Activated CD4-positive, alpha-beta memory T cell treated with anti-CD3 and anti-CD28 coated beads, Interleukin-2, amount 10 ng/mL, durations not matched to agents 7 days and 5 days (primary cell): ENCODE results near the gene SFMBT2. TPM values are rescaled to one million over a fixed set of nuclear protein-coding genes. Genes with fewer than 3 reads are reported as not detected.
"Not testable (repeated sequence)": the region's sequence is repeated elsewhere in the genome, so short reads cannot be mapped to it uniquely, and the experiment has no call there.

ENCODE experiments used
- CTCF ChIA-PET: fragments of 350-600 bp; sonication (Branson Sonifier 250); formaldehyde crosslinking; loops from one replicate; lab custom pipeline; 2021; ENCODE audit warnings: antibody characterized with exemption, inconsistent platforms; lab: Charles Lee
- POLR2A ChIA-PET: fragments of 350-600 bp; sonication (Branson Sonifier 250); formaldehyde crosslinking; loops from one replicate; lab custom pipeline; 2021; ENCODE audit warnings: antibody characterized with exemption; lab: Charles Lee
- DNase-seq: peaks from one replicate; pipeline ENCODE4 v3.0.0-alpha.2; 2020
- H3K27ac Mint-ChIP-seq: one replicate; pipeline ENCODE4 v1.8.0; 2021; ENCODE audit warnings: mild to moderate bottlenecking, mixed read lengths
- H3K27me3 Mint-ChIP-seq: one replicate; pipeline ENCODE4 v1.8.0; 2021; ENCODE audit warnings: mixed read lengths
- H3K36me3 Mint-ChIP-seq: one replicate; pipeline ENCODE4 v1.8.0; 2021; ENCODE audit warnings: low read depth, mixed read lengths
- H3K4me1 Mint-ChIP-seq: one replicate; pipeline ENCODE4 v1.8.0; 2021; ENCODE audit warnings: mixed read lengths
- H3K4me3 Mint-ChIP-seq: one replicate; pipeline ENCODE4 v1.8.0; 2021; ENCODE audit warnings: mild to moderate bottlenecking, mixed read lengths
- H3K9me3 Mint-ChIP-seq: one replicate; pipeline ENCODE4 v1.8.0; 2021; ENCODE audit warnings: mixed read lengths
- total RNA-seq, 2 experiments: library from RNA; stranded (reverse); gene quantifications; one replicate each; pipeline ENCODE4 v1.2.3, GENCODE V29; 2021

SFMBT2 gene
- total RNA-seq, 2 experiments from 2014 or later, result 25.8 to 27.0 TPM

DNA sequence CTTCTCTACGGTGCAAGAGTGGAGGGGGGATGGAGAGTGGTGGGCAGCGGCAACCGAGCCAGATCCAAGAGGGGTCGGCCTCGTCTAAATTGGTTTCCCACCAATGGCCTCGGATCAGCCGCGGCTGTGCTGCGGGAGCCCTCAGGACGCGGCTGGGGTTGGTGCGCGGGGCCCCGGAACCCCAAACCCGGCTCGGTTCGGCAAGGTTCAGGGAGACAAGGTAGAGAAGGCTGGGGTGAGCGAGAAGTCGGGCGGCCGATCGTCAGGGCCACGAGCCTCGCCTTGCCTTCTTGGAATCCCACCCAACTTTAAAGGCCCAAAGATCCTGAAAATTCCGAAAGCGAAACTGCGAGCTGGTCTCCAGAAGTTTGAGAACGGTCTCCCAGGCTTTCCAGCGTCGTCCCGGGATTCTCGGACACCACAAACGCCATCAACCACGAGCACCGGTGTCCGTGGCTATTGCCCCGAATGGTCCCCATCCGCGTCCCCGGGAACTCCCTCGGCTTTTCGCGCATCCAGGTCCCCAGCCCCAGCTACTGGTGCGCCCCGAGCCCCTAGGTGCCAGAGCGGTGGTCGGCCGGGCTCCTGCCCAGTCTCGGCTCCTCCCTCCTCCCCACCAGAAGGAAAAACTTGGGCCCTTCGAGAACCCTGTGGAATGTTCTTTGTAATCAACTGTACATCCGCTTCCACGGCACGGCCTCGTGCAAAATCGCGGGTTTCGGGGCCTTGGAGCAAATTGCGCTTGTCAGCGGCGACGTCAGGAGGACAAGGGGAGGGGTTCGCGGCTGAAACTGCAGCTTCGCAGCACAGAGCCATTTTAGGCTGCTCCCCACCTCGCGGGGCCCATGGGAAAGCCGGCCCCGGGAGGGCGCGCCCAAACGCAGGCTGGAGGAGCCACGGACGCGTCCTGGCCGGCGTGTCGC lies 3.2 kb downstream of the SFMBT2 start:
- CTCF ChIA-PET, result interaction anchor here (0.6 to 5.8 kb wide), 6 partner anchors 118 to 489 kb away, joined by 3 to 65 read pairs (median 4); no protein-coding TSS in a partner anchor
- DNase-seq, result peak; percentile 42

DNA sequence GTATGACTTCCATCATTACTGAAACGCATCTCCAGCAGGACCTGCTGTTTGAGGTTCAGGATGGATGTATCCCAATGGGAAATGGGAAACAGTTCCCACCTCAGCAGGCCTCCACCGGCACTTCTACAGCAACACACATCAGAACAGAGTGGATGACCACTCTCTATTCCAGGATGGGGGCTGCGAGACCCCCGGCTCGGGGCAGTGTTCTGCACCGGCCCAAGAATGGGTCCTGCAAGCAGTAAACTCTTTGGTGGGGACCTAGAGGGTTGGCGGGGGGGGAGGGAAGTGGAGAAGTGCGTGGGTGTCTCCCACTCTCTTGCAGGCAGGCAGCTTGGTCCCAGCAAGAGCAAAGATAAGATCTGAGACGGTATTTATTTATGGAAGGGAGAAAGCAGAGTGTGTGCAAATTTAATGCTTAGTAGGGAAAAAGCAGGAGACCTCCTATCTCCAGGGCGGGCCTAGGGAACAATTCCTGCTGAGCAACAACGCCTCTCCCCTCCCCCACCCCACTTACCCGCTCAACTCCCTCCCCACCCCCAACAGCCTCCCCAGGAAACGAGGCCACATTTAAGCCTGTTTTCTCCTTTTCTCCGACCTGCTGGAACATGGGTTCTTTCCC lies 4.0 kb downstream of the SFMBT2 start:
- no peak overlapping the region for H3K27ac Mint-ChIP-seq
- H3K27me3 Mint-ChIP-seq, result peaks cover 9% of the 10 kb centered on the region
- no peak overlapping the region for H3K4me3 Mint-ChIP-seq
- ChIA-PET POLR2A (interaction anchor here (5.2 kb wide), 1 partner anchor 480 kb away, joined by 25 read pairs; no protein-coding TSS in a partner anchor), CTCF (no interaction called here)
- no peak for DNase-seq
- peaks cover 34% of the 10 kb centered on the region for H3K36me3 Mint-ChIP-seq
- H3K9me3 Mint-ChIP-seq, result no peaks in the 10 kb centered on the region
- peaks cover 44% of the 10 kb centered on the region for H3K4me1 Mint-ChIP-seq

More for the DNA sequence above, 3.2 kb downstream of the SFMBT2 start:
- Mint-ChIP-seq H3K27me3 (peaks cover 17% of the 10 kb centered on the region), H3K9me3 (no peaks in the 10 kb centered on the region), H3K4me3 (peak overlapping the region; percentile 57), H3K36me3 (peaks cover 27% of the 10 kb centered on the region), H3K27ac (no peak overlapping the region), H3K4me1 (peaks cover 52% of the 10 kb centered on the region)
- POLR2A ChIA-PET, result interaction anchor here (2.1 to 5.2 kb wide), 3 partner anchors 138 to 480 kb away, joined by 8 to 25 read pairs (median 13); no protein-coding TSS in a partner anchor

DNA sequence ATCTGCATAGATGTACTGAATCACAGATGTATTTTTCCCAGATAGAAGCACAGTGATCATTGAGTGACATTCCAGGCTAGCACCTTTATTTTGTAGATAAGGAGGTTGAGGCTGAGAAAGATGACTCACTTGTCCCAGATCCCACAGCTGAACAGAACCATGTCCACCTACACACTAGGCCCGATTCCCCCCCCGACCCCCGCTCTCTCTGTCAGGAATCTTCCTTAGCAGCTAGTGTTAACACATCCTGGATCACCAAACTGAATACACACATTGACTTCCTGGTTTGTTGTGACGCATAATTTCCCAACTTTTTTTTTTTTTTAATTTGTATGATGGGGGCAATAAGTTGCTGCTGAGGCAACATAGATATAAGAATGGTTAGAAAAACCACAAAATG lies 5.2 kb downstream of the SFMBT2 start:
- Mint-ChIP-seq H3K27ac (no peak overlapping the region), H3K36me3 (peaks cover 38% of the 10 kb centered on the region), H3K4me3 (no peak overlapping the region), H3K27me3 (peaks cover 3% of the 10 kb centered on the region), H3K4me1 (peaks cover 41% of the 10 kb centered on the region), H3K9me3 (no peaks in the 10 kb centered on the region)
- CTCF ChIA-PET, result no interaction called here
- no peak for DNase-seq
- POLR2A ChIA-PET, result no interaction called here

DNA sequence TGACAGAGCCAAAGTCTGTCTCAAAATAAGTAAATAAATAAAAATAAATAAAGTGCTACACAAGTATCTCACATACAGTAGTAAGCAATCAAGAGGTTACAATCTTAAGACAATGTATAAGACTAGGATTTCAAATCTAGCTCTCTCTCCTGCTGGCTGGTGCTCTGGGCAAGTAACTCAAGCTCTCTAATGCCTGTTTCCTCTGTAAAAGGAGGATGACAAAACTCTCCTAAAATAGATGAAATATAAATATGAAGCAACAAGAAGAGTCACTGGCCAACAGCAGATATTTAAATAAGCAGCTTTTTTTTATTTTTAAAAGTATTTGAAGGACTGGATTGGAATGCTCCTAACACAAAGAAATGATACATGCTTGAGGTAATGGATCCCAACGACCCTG lies 7.2 kb downstream of the SFMBT2 start:
- no peak overlapping the region for H3K4me3 Mint-ChIP-seq
- peaks cover 45% of the 10 kb centered on the region for H3K36me3 Mint-ChIP-seq
- ChIA-PET POLR2A (interaction anchor here (1.3 kb wide), 1 partner anchor 16 kb away, joined by 3 read pairs; no protein-coding TSS in a partner anchor), CTCF (no interaction called here)
- DNase-seq, result no peak
- peaks cover under 1% of the 10 kb centered on the region for H3K27me3 Mint-ChIP-seq
- H3K27ac Mint-ChIP-seq, result no peak overlapping the region
- H3K4me1 Mint-ChIP-seq, result peaks cover 34% of the 10 kb centered on the region
- no peaks in the 10 kb centered on the region for H3K9me3 Mint-ChIP-seq

DNA sequence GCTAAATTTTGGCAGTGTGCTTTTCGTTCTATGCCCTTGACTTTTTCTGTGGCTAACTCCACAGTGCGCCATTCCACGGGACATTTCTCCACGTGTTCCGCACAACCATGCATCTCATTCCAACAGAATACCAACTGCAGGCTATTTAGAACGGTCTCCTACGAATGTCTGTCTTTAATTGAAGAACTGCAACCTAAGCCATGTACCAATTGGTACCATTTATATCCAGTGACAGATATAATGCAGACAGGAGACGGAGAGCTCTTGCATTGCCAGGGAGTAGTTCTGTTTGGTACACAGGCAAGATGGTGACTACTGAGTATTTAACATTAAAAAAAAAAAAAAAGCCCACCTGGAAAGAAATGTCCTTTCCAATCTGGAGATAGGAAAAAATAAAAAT lies 9.1 kb downstream of the SFMBT2 start:
- H3K9me3 Mint-ChIP-seq, result no peaks in the 10 kb centered on the region
- ChIA-PET CTCF (no interaction called here), POLR2A (no interaction called here)
- DNase-seq, result no peak
- H3K4me3 Mint-ChIP-seq, result no peak overlapping the region
- peaks cover 33% of the 10 kb centered on the region for H3K4me1 Mint-ChIP-seq
- no peaks in the 10 kb centered on the region for H3K27me3 Mint-ChIP-seq
- H3K27ac Mint-ChIP-seq, result no peak overlapping the region
- peaks cover 44% of the 10 kb centered on the region for H3K36me3 Mint-ChIP-seq

DNA sequence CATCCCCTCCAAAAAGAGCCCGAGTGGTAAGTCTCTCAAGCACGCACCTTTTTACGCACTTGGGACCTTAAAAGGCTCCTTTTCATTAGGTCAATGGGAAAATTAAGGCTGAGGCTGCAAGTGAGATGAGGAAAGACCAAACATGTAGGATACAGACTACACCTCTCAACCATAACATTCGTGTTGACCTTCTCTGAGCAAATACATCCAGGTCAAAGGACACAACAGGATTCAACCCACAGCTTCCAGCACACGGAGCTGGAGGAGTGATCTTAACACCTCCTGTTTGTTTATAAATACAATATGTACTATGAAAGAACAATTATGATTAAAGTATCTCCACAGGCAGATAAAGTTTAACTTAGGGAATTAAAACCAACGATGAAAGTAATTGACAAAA lies 9.7 kb downstream of the SFMBT2 start:
- DNase-seq, result no peak
- peaks cover 27% of the 10 kb centered on the region for H3K4me1 Mint-ChIP-seq
- H3K27me3 Mint-ChIP-seq, result no peaks in the 10 kb centered on the region
- ChIA-PET POLR2A (no interaction called here), CTCF (interaction anchor here (0.7 kb wide), 1 partner anchor 266 kb away, joined by 3 read pairs; no protein-coding TSS in a partner anchor)
- peaks cover 48% of the 10 kb centered on the region for H3K36me3 Mint-ChIP-seq
- H3K27ac Mint-ChIP-seq, result no peak overlapping the region
- H3K9me3 Mint-ChIP-seq, result no peaks in the 10 kb centered on the region
- no peak overlapping the region for H3K4me3 Mint-ChIP-seq

DNA sequence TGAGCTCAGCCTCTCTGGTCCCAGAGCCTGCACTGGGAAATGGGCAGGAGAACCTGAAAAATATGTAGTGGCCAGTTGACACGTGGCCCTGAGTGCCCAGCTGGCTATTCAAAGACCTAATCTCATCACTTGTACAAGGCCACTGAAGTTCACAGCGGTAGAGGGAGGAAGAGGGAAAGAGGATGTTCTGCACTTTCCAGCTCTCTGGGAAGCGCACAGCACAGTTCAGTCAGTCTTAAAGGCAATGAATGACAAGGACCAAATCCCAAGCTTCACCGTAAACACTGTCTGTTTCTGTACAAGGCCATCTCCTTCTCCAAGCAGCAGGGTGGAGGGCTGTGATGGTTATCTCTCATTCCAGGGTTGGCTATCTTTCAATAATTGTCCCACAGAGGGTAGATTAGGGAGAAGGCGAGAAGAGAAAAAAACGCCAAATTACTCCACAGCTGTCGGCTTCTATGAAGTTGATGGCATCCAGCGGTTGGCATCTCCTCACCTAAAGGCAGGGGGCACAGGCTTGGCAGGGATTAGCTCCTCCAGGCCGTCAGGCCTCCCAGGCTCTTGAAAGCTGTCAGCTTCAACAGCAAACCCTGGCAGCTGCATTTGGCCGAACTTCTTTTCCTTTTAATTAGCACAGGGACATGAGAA lies 10.6 kb downstream of the SFMBT2 start:
- Mint-ChIP-seq H3K36me3 (peaks cover 44% of the 10 kb centered on the region), H3K9me3 (no peaks in the 10 kb centered on the region), H3K27ac (no peak overlapping the region), H3K4me1 (peaks cover 20% of the 10 kb centered on the region), H3K27me3 (no peaks in the 10 kb centered on the region), H3K4me3 (no peak overlapping the region)
- POLR2A ChIA-PET, result no interaction called here
- CTCF ChIA-PET, result interaction anchor here (0.7 kb wide), 1 partner anchor 265 kb away, joined by 3 read pairs; no protein-coding TSS in a partner anchor
- no peak for DNase-seq

DNA sequence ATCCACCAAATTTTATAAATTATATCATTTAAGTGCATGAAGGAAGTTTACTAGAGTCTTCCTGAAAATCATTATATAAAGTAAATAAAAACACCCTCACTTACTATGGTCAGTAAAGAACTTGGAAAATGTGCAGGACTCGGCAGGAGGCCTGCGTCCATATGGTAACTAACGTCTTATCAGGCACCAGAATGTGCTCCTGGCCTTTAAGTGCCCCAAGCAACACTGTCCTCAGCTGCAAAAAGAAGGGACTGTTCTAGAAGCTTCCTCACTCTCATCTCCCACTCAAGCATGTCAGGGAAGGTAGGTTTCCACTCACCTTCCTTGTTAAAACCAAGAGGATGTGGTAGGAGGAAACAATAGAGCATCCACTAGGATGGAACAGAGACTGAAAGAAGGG lies 11.3 kb downstream of the SFMBT2 start:
- POLR2A ChIA-PET, result no interaction called here
- Mint-ChIP-seq H3K4me3 (no peak overlapping the region), H3K4me1 (peaks cover 16% of the 10 kb centered on the region), H3K27ac (no peak overlapping the region), H3K9me3 (no peaks in the 10 kb centered on the region), H3K36me3 (peaks cover 38% of the 10 kb centered on the region), H3K27me3 (no peaks in the 10 kb centered on the region)
- DNase-seq, result no peak
- CTCF ChIA-PET, result no interaction called here

DNA sequence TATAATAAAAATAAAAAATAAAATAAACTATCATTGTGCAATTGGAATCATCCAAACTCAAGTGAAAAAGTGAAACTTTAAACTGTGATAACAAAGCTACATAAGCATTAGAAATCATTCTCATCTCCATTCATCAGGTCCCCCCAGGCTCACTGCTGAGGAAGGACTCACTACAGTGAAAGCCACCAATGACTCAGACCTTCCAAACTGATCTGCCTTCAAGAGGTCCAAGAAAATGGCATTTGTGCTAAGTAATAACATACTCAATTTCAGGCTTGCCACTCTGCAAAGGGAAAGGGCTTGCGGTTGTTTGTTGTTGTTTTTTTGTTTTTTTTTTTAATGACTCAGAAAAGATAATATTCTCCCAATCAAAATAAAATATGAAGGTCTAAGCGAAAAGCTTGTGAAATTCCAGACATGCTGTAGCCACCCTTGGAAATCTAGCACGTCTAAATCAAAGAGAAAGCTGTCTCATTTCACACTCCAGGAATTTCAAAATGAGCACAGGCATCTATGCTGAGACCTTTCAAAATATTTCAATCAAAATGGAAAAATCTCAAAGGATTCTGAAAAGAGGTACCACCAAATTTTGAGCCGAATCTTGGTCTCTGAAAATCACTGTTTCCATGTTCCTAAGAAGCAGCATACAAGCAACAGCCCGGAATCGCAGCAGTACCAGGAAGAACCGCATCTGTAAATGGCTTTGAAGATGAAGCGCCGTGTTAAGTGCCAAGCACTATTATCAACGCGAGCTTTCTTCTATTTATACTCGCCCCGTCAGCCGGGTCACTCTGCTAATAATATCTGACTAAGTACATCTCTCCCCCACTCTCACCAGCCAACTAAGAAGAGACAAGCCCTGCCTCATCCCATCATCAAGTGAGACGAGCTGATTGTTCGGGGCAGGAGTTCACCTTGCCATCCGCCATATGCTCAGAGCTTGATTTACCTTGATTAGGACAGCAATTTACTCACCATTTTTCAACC lies 13.5 kb downstream of the SFMBT2 start:
- peaks cover 16% of the 10 kb centered on the region for H3K4me1 Mint-ChIP-seq
- no peaks in the 10 kb centered on the region for H3K27me3 Mint-ChIP-seq
- no peaks in the 10 kb centered on the region for H3K9me3 Mint-ChIP-seq
- CTCF ChIA-PET, result interaction anchor here (1.3 to 1.5 kb wide), 2 partner anchors 13 to 477 kb away, joined by 3 read pairs; partner anchors contain the start of gene SFMBT2
- POLR2A ChIA-PET, result no interaction called here
- H3K36me3 Mint-ChIP-seq, result peaks cover 25% of the 10 kb centered on the region
- no peak overlapping the region for H3K27ac Mint-ChIP-seq
- H3K4me3 Mint-ChIP-seq, result no peak overlapping the region
- DNase-seq, result no peak

DNA sequence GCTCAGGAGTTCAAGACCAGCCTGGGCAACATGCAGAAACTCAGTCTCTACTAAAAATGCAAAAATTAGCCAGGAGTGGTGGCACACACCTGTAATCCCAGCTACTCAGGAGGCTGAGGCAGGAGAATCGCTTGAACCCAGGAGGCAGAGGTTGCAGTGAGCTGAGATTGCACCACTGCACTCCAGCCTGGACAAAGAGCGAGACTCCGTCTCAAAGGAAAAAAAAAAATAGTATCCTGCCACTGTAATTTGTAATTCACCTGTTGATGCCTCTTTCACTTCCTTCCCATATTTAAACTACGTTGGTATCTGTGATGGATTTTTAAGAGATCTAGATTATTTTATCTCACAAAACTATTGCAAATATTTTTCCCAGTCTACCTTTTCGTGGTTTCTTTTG lies 18.5 kb downstream of the SFMBT2 start:
- H3K4me3 Mint-ChIP-seq, H3K27ac Mint-ChIP-seq, POLR2A ChIA-PET, H3K27me3 Mint-ChIP-seq, H3K9me3 Mint-ChIP-seq, CTCF ChIA-PET, H3K36me3 Mint-ChIP-seq, DNase-seq: not testable (repeated sequence)
- peaks cover 28% of the 10 kb centered on the region for H3K4me1 Mint-ChIP-seq

DNA sequence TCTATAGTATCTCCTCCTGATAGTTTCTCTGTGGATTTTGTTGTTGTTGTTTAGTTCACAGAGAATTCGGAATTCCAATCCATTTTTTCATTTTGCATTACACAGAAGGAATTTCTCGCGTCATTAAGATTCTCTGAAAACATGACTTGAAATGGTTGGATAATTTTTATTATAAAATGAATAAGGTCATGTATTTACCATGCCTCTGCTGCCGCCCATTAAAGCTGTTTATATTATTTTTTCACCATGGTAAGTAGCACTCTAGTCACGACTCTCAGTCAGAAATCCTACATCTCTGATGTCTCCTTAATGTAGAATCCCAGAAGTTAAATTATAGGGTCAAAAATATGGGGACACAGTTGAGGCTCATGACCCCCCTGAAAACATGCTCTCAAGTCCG lies 19.1 kb downstream of the SFMBT2 start:
- H3K9me3 Mint-ChIP-seq, result no peaks in the 10 kb centered on the region
- peaks cover 28% of the 10 kb centered on the region for H3K4me1 Mint-ChIP-seq
- H3K36me3 Mint-ChIP-seq, result peaks cover 11% of the 10 kb centered on the region
- no peak overlapping the region for H3K4me3 Mint-ChIP-seq
- H3K27me3 Mint-ChIP-seq, result no peaks in the 10 kb centered on the region
- H3K27ac Mint-ChIP-seq, result no peak overlapping the region
- DNase-seq, result no peak
- ChIA-PET POLR2A (no interaction called here), CTCF (no interaction called here)

DNA sequence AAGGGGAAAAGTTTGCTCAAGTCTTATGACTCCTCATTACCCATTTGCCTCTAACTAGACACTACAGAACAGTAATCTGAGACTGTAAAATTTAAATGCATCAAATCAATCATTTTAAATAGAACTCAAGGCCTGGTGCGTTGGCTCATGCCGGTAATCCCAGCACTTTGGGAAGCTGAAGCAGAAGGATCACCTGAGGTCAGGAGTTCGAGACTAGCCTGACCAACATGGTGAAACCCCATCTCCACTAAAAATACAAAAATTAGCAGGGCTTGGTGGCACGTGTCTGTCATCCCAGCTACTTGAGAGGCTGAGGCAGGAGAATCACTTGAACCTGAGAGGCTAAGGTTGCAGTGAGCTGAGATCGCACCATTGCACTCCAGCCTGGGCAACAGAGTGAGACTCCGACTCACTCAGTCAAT lies 20.1 kb downstream of the SFMBT2 start:
- H3K27ac Mint-ChIP-seq, H3K9me3 Mint-ChIP-seq, DNase-seq, H3K4me3 Mint-ChIP-seq, H3K27me3 Mint-ChIP-seq, H3K36me3 Mint-ChIP-seq, CTCF ChIA-PET: not testable (repeated sequence)
- peaks cover 31% of the 10 kb centered on the region for H3K4me1 Mint-ChIP-seq
- POLR2A ChIA-PET, result interaction anchor here (1.1 kb wide), 1 partner anchor 12 kb away, joined by 3 read pairs; no protein-coding TSS in a partner anchor
